NOMO-1 treated with dmso at 0.1 percent for 144 hours (cell line): Measurements from ENCODE around the gene AKT1.

ENCODE experiments used
- DNase-seq: peaks from one replicate; lab custom pipeline; 2025; ENCODE audit not compliant: unreplicated experiment; lab: John Stamatoyannopoulos, UW

The AKT1 gene

GRCh38 chr14:104800015-104800770, 4.6 kb upstream of the AKT1 start:
- DNase-seq: peak; percentile 59

DNA sequence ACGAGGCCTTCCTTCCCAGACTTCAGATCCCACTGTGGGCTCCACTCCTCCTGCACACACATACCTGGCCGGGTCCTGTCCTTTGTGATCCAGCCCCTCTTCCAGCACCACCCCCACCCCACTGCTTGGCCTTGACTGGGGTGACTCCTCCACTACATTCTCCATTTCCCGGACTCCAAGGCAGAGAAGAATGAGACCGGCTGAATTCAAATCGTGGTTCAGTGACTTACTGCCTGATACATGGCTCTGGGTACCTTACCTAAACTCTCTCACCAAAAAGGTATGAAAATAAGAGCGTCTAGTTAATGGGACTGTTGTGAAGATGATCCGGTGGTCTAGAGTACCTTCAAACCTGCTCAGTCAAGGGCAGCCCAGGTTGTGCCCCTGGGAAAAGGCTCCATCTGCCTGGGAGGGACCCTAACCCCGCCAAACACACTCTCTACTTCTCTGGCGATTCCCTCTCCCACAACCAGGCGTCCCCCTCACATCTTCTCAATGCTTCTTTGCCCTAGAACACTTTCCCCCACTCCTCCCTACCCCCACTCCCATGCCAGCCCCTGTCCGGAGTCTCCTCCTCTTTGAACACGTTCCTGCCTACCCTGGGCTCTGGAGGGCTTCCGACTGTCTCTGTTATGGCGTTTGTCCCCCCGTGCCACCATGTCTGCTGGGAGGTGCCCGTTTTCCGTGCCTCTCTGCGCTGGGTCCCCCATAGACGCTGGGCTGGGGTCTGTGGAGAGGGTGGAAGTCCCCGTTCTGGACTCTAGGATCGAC, 3.9 kb upstream of the AKT1 start:
- DNase-seq: no peak

- DNase-seq: no peak
Observed at GRCh38 chr14:104798300-104799243, 3.0 kb upstream of the AKT1 start.

DNA sequence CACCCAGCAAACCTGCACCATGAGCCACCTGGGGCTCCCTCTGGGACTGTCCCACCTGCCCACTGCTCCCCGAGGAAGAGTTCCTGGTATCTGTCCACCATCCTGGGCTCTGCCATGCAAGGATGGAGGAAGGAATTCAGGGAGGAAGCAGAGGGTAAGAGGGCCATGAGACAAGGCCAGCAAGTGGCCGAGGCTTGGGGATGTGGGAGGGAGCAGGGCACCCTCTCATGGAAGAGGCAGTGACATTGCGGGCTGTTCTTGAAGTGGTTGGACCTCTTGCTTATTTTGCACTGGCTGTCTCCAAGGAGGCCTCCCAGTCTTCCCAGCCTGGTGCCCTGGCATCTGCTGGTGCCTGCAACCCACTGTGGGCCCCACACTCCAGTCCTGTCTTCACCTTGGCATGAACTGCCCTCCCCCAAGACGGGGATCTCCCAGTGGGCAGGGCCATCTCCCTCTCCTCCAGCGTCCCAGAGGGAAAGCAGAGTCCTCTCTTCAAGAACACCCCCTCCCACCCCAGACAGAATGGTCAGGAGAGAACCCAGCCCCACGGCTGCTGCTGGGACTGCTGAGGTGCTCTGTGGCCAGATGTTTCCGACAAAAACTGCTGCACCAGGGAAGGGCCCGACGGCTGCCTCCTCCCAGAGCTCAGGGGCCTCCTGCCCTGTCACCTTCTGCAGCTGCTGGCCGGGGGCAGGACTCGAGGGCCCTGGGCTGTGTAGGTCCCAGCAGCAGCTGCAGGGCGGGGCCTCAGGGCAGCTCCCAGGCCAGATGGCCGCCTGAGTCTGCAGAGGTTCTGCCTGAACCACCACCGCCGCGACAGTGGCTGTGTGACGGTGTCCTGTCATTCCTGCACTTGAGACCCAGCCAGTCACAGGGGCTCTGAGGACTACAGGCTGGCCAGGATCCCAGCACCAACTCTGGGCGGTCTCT, 1.8 kb upstream of the AKT1 start:
- DNase-seq: no peak

DNA sequence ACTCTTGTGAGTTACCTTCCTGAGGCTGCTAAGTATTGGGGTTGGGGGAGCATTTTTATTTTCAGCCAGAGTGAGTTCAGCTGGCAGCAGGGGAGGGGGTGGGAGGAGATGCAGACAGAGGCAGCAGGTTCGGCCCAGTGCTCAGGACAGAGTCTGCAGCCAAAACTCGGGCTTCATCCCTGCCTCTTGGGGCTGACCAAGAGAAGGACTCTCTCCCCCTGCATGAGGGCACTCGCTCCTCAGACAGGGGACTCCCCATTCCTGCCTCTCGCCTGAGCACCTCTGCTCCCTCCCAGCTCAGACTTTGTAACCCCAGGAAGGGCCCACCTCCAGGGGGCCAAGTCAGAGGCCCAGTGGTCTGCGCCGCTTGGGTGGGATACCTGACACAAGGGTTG, 1.1 kb upstream of the AKT1 start:
- no peak for DNase-seq

DNA sequence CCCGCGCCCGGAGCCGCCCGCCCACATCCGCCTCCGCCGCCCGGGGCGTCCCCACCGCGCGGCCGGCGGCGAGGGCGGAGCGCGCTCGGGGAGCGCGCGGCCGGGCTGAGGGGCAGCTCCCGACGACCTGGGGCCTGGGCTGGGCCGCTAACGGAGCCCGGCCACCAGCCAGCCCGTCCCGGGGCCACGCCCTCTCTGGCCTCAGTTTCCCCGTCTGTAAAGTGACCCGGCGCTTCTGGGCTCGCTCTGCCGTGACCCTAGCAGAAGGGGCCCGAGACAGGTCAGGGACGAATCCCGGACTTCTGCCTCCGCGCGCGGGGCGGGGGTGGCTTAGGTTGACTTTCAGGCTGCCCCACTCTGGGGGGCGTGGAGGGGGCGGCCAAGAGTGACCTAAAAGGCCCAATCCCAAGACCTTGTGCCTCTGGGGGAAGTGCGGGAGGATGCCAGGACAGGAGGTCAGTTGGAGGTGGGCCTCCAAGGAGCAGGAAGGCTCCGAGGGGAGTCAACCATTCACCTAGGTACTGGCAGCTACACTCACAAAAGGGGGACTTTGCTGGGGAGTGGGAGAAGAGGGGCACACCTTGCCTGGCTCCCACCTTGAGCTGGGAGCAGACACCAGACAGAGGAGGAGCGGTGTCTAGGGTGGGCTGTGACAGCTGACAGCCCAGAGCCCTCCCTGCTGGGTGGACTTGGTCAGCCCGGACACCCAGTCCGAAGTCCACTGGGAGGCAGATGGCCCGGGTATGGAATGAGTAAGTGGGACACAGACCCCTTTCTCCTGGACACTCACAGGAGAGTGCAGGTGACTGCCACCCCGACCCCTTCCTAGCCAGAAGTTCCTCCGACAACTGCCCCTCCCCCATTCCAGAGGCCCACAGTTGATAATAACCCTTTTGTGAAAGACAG, 486 bp upstream of the AKT1 start:
- peak; percentile 21 for DNase-seq

DNA sequence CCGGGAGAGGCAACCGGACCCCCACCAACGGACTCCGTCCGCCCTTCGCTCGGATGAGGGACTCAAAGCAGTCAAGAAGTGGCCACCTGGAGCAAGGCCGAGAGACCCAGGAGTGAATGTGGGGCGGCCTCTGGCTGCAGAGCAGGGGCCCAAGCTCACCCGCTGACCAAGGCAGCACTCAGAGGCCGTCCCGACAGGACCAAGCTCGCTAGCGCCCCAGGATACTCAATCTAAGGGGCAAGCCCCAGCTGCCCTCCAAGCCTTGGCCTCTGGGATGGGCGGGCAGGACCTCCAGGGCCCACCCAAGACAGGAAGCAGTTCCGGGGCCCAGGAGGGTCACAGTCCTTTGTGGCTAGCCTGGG, 936 bp downstream of the AKT1 start:
- no peak for DNase-seq

DNA sequence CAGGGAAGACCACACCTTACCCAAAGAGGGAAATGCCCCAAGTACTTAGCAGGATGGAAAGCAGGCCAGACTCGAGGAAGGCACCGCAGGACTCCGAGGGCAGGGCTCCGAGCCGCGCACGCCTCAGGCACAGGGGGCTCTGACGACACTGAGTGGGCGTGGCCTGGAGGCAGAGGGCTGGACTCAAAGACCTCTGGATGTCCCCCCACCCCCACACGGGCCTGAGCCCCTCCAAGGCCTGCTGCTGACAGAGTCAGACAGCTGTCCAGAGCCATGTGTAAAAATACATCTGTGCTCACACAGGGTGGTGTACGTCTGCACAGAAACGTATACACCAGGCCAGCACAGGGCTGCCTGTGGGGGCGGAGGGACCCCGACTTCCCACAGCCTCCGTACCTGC, 1.4 kb downstream of the AKT1 start:
- DNase-seq: no peak

GRCh38 chr14:104793703-104793959, 1.9 kb downstream of the AKT1 start:
- no peak for DNase-seq

- DNase-seq: no peak
Observed at GRCh38 chr14:104792945-104793702, 2.4 kb downstream of the AKT1 start.

DNA sequence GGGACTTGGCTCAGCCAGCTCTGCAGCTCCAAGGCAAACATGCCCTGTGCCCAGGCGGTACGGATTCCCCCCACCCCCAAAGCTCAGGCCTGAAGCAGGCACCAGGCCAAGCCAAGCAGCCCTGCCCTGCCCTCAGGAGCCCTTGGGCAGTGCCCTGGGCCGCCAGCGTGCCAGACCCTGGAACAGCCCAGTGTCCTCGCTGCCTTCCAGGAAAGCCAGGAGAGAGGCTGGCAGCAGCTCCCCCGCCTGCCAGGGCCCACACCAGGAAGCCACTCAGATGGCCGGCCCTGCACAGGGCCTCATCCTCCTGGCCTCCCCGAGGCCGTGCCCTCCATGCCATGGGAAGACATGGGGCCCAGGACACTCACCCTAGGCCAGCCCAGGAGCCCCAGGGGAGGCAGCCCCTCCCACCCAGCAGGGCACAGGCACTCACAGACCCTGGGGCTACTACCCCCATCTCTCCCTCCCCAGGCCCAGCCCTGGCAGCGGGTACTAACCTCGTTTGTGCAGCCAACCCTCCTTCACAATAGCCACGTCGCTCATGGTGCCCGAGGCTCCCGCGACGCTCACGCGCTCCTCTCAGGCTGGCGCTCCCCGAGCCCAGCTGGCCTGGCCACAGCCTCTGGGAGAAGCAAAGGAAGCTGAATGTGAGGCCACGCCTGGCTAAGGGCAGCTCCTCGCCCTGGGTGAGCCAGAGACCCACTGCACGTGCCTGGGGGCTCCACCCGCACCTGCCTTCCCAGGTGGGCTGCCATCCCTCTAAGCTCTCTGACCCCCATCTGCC, 3.3 kb downstream of the AKT1 start:
- no peak for DNase-seq

DNA sequence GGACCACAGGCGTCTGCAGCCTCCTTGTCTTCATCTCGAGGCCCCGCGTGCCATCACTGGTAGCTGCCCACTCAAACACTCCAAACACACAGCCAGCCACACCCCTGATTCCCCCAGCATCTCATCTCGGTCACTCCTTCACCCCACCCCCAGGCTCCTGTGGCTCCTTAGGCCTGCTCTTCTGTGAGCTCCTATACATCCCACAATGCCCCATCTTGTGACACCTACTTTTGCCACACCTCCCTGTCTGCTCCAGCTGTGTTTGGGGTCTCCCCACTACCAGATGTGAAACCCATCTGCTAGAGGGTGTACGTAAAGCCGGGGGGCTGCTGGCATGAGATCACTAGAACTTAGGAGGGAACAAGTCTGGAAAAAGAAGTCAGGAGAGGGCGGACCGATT, 4.1 kb downstream of the AKT1 start:
- DNase-seq: no peak

- DNase-seq: no peak
Observed at GRCh38 chr14:104789752-104790743, 5.5 kb downstream of the AKT1 start.

DNA sequence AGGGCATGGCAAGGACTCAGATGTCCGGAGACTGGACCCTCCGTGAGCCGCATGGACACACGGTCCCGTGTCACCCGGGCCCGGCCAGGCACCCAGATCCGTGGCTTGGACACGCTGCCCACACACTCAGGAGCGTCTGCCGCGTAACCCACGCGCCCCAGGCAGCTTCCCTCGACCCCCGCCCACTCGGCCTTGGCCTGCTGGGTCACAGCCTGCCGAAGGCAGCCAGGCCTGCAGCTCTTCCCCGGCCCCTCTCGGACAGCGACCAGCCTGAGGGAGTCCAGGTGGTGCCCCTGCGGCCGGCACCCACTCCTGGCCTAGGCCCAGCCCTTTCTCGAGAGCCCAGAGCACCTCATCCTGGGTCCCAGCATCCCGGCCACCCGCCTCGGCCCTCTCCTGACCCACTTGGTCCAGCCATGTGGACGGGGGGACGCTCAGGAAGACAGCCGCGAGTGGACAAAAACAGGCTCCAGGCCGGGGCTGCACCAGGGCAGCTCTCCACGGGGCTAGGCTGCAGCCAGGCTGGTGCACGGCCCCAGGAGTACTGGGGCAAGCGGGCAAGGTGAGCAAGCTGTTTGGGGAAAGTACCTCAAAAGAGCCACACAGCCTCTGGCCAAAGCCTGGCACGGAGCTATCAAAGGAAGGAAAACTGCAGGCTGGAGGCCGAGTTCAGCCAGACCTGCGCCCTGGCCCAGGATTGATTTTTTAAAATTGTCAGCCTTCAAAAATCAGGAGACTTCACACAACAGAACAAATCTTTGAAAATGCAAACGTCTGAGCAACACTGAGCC, 6.5 kb downstream of the AKT1 start:
- no peak for DNase-seq

GRCh38 chr14:104788161-104788818, 7.3 kb downstream of the AKT1 start:
- DNase-seq: no peak

DNA sequence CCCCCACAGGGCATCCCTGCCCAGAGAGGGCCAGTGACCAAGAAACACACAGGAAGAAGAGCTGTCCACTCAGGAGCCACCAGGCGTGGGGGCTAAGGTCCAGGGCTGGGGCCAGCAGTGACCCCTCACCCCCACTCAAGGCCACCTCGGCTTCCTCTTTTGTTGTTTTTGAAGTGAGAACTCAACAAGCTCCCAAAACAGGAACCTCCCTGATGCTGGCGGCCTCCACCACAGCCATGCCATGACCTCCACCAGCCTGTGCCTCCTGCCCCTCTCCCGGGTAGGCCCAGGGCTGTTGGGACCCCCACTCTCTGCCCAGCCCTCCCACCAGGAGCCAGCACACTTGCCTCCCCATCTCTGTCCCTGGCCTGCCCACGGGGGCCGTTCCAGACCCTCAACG, 7.8 kb downstream of the AKT1 start:
- DNase-seq: no peak
